Thoracic aorta (tissue), 2 donors: ENCODE data around the gene CPEB3. TPM values are rescaled to one million over a fixed set of nuclear protein-coding genes. Genes with fewer than 3 reads are reported as not detected.
"Not testable (repeated sequence)": the region's sequence is repeated elsewhere in the genome, so short reads cannot be mapped to it uniquely, and the experiment has no call there.

Experiments
- ATAC-seq: fragments of 150-250 bp; one replicate; pipeline ENCODE4 v1.8.0; 2017; ENCODE audit warnings: low read depth; ENCODE audit not compliant: insufficient number of reproducible peaks, low FRiP score
- DNase-seq: peaks from one replicate; pipeline ENCODE4 v3.0.0-alpha.2; 2020; ENCODE audit warnings: low spot score
- H3K27ac ChIP-seq, 2 donors: fragments of 200-600 bp; sonication (generic); 1 replicate in 1 of 2; 2 replicates in 1 of 2; pipeline ENCODE4 v1.5.1; 2016; ENCODE audit warnings: mild to moderate bottlenecking in 2 of 2, moderate library complexity in 2 of 2
- H3K27me3 ChIP-seq: fragments of 200-600 bp; sonication (generic); replicated peaks from 2 replicates; pipeline ENCODE4 v1.6.0; 2016; ENCODE audit warnings: mild to moderate bottlenecking; ENCODE audit not compliant: insufficient read depth
- H3K36me3 ChIP-seq: fragments of 200-600 bp; sonication (generic); one replicate; pipeline ENCODE4 v1.5.1; 2016
- H3K4me1 ChIP-seq, 2 donors: fragments of 200-600 bp; sonication (generic); 1 replicate in 1 of 2; 2 replicates in 1 of 2; pipeline versions ENCODE4 v1.5.1 to v1.6.0; 2016; ENCODE audit warnings: low read depth in 2 of 2, mild to moderate bottlenecking in 1 of 2; ENCODE audit not compliant: control insufficient read depth in 1 of 2
- H3K4me3 ChIP-seq: fragments of 200-600 bp; sonication (generic); 2 replicates; pipeline ENCODE4 v1.5.1; 2016; ENCODE audit warnings: mild to moderate bottlenecking
- H3K9me3 ChIP-seq: fragments of 200-600 bp; sonication (generic); 2 replicates; pipeline ENCODE4 v1.5.1; 2016
- CTCF ChIP-seq: fragments of 200-600 bp; sonication (generic); IDR thresholded peaks from one replicate; pipeline ENCODE4 v1.5.1; 2019; ENCODE audit warnings: antibody characterized with exemption
- total RNA-seq, 2 donors: library from RNA; depleted of rRNA; stranded (reverse); fragments of >200 nt; gene quantifications; one replicate each; pipeline versions ENCODE4 v1.1.0 to v1.2.3, GENCODE V29; 2016

CPEB3 gene
- total RNA-seq, 2 donors from 2014 or later, result 6.8 to 12.2 TPM

- H3K27me3 ChIP-seq, result no peaks in the 10 kb centered on the region
- no peak for DNase-seq
- ATAC-seq, result no peak
- H3K9me3 ChIP-seq, result no peaks in the 10 kb centered on the region
- H3K4me3 ChIP-seq, result no peak overlapping the region
- H3K4me1 ChIP-seq, result no peaks in the 10 kb centered on the region
- no peak for TF ChIP-seq CTCF
- no peak overlapping the region for H3K27ac ChIP-seq
- peaks cover 6% of the 10 kb centered on the region for H3K36me3 ChIP-seq
Measured at GRCh38 chr10:92047215-92047614, 243.7 kb downstream of the CPEB3 start.

GRCh38 chr10:92045641-92046106 lies 245.2 kb downstream of the CPEB3 start:
- no peaks in the 10 kb centered on the region for H3K27me3 ChIP-seq
- H3K36me3 ChIP-seq, result no peaks in the 10 kb centered on the region
- ATAC-seq, result no peak
- H3K27ac ChIP-seq, result no peak overlapping the region
- no peaks in the 10 kb centered on the region for H3K9me3 ChIP-seq
- no peak for DNase-seq
- no peaks in the 10 kb centered on the region for H3K4me1 ChIP-seq
- no peak for TF ChIP-seq CTCF
- no peak overlapping the region for H3K4me3 ChIP-seq

- no peak for ATAC-seq
- Histone ChIP-seq H3K27ac (no peak overlapping the region), H3K27me3 (no peaks in the 10 kb centered on the region)
Measured at GRCh38 chr10:92042541-92042940, 248.3 kb downstream of the CPEB3 start.

GRCh38 chr10:92038949-92039348 lies 251.9 kb downstream of the CPEB3 start:
- H3K4me3 ChIP-seq, result no peak overlapping the region
- ATAC-seq (no peak), DNase-seq (no peak)
- H3K27ac ChIP-seq, result no peak overlapping the region
- H3K27me3 ChIP-seq, result no peaks in the 10 kb centered on the region
- H3K4me1 ChIP-seq, result no peaks in the 10 kb centered on the region
- H3K36me3 ChIP-seq, result no peaks in the 10 kb centered on the region
- no peaks in the 10 kb centered on the region for H3K9me3 ChIP-seq
- no peak for TF ChIP-seq CTCF

More at GRCh38 chr10:92042541-92042940, 248.3 kb downstream of the CPEB3 start:
- TF ChIP-seq CTCF, result no peak
- no peaks in the 10 kb centered on the region for H3K4me1 ChIP-seq
- no peak overlapping the region for H3K4me3 ChIP-seq
- no peak for DNase-seq
- H3K36me3 ChIP-seq, result no peaks in the 10 kb centered on the region
- H3K9me3 ChIP-seq, result no peaks in the 10 kb centered on the region

- H3K4me3 ChIP-seq, ATAC-seq: not testable (repeated sequence)
- H3K36me3 ChIP-seq, result peaks cover 16% of the 10 kb centered on the region
Measured at GRCh38 chr10:92033070-92033469, 257.8 kb downstream of the CPEB3 start.

GRCh38 chr10:92031580-92031979 lies 259.3 kb downstream of the CPEB3 start:
- H3K4me1 ChIP-seq, result no peaks in the 10 kb centered on the region
- no peak overlapping the region for H3K27ac ChIP-seq
- no peaks in the 10 kb centered on the region for H3K27me3 ChIP-seq
- DNase-seq (no peak), ATAC-seq (no peak)
- TF ChIP-seq CTCF, result no peak
- H3K36me3 ChIP-seq, result peaks cover 25% of the 10 kb centered on the region
- H3K4me3 ChIP-seq, result no peak overlapping the region
- no peaks in the 10 kb centered on the region for H3K9me3 ChIP-seq

More at GRCh38 chr10:92033070-92033469, 257.8 kb downstream of the CPEB3 start:
- DNase-seq, H3K9me3 ChIP-seq, H3K27me3 ChIP-seq, H3K4me1 ChIP-seq, H3K27ac ChIP-seq: not testable (repeated sequence)
